NCI-H446 (cell line): ENCODE data around the gene RBMS2.
A peak's percentile ranks its signal among the peaks of the same experiment; 100 is the strongest.

Source experiments
- DNase-seq, 2 experiments: peaks; one replicate each; lab custom pipeline; 2025; lab: John Stamatoyannopoulos, UW

Gene RBMS2

DNA sequence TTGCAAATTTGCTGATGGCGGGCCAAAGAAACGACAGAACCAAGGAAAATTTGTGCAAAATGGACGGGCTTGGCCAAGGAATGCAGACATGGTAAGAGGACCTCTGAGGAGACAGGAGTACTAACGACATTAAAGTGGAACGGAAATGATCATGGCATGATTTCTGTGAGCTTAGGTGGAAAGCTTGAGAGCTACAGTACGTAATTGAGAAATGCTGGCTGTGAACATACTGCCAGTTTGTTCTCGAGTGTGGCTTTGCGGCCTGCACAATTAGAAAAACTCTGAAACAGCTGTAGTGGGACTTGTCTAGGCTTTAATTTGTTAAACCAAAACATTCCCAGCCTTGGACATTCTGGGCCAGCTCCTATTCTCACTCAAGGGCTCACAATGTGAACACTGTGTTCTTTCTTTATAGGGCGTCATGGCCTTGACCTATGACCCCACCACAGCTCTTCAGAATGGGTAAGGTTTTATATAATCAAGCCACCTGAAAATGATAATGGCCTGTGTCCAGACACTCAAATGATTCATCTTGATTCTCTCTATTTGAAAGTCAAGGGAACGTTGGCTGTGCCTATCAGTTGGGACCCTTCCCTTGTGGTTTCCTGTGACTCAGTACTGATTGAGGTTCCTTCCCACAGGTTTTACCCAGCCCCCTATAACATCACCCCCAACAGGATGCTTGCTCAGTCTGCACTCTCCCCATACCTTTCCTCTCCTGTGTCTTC is 60.0 kb downstream of the RBMS2 start:
- DNase-seq = no peak

DNA sequence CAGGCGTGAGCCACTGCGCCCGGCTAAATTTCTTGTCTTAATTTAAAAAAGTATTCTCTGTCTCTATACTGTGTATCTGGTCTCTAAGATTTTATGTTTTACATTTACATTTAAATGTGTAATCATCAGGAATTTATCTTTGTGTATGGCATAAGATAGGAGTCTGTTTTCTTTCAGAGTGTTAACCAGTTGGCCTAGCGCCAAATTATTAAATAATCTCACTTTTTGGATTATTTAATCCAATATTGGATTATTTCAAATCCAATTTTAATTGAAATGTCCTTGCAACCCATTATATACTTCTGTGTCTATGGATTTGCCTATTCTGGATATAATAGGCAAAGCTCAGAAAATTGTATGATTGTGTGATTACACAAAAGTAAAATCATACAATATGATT is 63.5 kb downstream of the RBMS2 start:
- DNase-seq = no peak

DNA sequence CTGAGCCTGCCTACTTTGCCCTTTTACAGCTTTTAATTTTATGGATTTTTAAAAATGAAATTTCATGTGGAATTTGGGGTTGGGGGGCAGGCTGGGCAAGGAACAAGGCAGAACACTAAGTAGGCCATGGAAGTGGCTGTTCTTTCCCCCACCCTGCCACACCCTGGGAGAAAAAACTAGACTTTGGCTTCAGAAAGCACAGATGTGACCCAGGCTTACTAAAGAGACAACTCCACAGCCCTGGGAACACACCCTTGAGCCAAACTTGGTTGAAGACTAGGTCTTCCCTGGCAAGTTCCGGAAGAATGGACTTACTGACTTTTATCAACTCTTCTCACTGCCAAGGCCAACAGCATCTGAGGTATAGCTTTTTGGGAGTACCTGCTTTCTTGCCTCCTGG is 68.2 kb downstream of the RBMS2 start:
- DNase-seq = no peak

DNA sequence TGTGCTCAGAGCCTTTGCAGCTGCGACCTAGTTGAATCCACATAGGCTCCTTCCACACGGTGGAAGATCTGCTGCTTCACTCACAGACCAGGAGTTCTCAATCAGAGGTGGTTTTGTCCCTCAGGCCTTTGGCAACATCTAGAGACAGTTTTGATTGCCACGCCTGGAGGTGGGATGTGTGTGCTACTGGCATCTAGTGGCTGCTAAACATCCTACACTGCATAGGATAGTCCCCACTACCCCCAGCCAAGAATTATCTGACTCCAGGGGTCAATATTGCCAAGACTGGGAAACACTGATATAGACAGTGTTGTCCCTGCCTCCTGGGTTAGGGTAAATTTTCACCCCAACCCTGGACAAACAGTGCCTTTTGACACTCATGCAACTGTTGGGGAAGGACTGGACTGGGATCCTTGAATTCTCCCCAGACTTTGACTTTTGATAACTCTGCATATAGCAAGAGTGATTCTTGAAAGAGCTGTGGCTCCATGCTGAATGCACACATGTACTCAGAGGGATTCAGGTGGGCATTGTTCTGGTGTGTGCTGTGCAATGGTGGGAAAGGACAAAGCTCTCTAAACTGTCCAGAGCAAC is 68.7 kb downstream of the RBMS2 start:
- peak in 1 of 2 experiments; percentile 6 for DNase-seq

DNA sequence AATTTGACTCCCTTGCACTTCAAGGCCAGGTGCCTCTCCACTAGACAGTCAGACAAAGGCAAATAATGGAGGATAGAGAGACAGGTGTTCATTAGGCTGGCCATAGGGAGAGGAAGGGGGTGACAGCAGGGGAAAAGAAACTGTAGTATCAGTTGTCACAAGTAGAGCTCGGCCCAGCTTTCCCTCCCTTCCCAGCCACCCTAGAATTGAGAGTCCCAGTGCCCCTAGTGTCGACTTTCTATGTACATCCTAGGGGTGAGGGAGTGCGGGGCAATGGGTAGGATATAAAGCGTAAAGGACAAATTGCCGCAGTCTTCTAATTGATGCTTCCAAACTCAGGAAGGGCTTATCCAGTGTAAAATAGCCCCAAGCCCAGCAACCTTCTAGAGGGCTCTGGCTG is 69.5 kb downstream of the RBMS2 start:
- DNase-seq = no peak

DNA sequence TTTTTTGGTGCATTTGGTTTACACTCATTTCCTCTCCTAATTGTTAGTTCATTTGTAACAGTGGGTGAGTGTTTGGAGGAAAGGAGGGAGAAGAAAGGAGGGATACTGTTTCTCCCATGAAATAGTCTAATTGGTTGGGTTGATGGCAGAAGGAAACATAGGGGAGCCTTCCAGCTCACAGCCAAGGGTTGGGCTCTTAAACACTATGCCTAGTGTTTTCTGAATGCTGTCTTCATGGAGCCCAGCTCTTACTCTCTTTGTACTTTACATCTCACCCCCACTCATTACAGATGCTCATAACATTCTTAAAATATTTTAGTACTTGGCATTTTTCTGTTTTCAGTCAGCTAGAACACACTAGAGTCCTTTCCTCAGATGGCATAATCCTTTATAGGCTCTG is 70.3 kb downstream of the RBMS2 start:
- no peak for DNase-seq

DNA sequence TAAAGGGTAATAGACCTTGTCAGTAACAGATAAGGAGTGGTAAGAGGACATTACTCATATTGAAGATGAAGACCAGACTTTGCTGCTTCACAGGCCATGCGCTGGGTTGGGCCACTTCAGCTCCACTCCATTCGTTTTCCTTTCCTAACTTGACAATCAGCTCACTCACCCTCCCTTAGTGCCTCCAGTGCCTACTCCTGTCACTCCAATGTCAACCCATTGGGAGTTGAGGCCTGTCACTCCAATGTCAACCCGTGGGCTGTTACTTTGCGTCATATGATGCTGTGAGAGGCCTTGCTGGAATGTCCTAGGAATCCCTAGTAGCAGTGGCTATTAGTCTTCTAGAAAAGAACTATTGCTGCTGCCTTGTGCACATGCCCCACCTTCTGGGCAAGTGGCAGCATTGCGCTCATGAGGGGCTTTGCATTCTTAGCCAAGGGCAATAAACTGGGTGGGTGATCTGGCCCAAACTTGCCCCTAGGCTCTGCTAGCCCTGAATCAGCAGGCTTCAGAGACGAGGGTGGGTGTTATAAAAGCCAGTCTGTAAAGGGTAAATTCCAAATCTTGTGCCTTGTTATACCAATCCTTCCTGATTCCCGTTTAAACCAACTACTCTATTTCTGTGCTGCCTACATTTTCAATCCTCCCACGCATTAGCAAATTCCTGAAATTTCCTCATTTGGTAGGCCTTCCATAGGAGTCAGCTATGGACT is 72.4 kb downstream of the RBMS2 start:
- peak; percentile 13 to 60 for DNase-seq

DNA sequence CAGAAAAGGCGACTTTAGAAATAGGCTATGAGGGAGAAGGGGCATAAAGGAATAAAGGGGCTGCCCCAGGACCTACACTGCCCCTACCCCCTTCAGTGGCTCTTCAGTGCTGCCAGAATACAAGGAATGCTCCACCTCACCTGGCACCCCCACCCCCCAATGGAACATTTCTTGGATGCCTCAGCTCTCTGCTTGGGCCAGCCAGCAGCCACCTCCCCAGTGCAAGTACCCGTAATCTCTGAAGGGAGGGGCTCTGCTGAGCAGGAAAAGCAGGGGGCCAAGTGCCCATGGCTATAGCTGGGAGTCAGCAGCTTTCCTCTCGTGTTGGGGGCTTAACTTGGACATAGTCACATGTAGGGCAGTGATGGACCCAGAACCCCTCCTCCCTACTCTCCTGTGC is 75.2 kb downstream of the RBMS2 start:
- DNase-seq = no peak

DNA sequence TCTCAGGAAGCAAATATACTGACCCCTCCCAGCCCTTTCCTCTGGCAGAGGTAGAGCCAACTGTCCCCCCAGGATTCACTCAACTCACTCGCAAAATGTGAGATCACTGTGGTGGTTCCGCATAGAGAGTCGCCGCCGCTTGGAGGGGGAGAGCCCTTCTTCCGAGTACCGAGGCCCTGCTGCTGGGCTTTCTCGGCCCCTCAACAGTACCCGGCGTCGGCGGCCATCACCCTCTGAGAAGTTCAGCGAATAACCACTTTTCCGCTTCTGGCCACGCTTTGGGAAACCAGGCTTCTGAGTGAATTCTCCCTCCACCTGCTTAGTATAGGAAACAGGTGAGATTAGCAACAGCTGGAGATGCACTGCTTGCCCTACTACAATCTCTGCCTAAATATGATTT is 77.4 kb downstream of the RBMS2 start:
- DNase-seq = no peak

DNA sequence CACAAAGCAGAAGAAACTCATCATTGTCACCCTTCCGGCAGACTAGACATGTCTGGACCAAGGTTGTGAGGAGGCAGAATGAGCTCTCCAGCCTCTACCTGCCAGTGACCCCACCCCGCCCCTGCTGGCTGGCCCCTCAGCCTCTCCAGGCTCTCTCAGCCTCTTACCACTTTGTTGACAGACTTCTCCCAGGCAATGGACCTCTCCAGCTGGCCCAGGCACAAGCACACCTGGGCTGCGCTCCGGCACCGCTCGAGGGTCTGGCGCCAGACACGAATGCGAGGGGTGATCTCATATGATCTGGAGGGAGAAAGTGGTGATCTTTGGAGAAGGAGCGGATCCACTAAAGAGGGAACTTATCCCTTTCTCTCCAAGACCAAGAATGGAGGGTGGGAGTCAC is 78.2 kb downstream of the RBMS2 start:
- no peak for DNase-seq

DNA sequence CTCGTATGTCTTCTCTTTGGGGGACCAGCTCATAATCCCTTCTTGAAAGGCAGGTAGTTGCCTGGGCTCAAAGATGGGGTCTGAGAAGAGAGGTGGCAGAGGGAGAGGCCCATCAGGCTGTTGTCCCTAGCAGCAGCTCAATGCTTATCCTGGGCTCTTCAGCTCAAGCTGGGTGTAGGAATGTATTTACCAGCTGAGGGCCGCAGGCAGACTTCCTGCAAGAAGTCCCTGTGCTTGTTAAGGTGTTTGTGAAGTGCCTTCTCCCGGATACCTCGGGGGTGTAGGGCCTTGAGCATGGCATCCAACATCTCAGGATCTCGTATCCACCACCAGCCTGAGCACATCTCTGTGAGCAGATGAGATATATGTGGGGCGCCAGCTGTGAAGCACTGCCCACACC is 79.1 kb downstream of the RBMS2 start:
- DNase-seq = no peak

DNA sequence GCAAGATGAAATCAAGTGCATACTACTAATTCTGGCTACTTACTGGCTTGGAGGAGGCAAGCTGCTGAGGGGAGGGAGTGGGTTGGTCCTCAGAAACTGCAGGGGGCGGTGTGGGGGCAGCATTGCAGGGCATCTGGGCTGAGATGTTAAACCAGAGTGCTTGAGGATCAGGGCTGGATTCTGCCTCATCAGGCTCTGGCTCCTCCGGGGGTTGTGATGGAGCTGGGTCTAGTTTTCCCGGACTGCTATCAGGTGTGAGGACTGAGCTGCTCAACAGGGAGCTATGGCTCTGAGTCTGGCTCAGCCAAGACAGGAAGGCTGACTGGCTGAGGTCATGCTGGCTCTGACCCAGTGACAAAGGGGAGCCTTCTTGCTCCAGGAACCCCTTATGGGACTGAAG is 79.9 kb downstream of the RBMS2 start:
- DNase-seq = no peak

DNA sequence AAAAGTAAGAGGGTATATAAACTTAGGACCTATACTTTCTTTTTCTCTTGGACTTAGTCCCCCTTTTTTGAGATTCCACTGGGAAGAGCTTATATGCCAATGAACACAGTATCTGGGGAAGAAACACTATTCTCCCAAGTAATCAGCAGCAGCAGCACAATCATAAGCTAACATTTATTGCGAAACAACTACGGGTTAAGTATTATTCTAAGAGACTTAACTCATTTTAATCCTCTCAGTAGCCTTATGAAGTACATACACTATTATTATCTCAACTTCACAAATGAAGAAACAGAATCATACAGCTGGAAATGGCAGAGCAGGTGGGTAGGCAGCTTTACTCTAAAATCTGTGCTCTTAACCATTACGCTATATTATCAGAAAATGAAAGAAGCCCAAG is 80.6 kb downstream of the RBMS2 start:
- DNase-seq = no peak

DNA sequence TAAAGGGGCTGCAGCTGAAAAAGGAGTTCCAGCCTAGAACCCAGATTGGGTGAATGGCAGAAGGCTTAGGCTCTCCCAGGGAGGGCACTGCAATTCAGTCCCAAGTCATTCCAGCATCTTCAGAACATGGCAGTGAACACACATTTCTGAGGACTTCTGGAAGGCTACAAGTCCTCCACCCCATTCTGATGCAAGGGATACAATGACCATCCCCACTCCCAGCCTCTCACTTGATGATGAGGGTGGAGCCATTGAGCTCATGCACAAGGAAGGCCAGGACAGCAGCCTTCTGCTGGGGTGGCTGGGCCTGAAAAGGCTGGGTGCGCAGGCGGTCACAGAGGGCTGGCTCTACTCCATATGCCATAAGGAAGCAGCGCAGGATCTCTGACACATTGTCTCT is 82.7 kb downstream of the RBMS2 start:
- no peak for DNase-seq

DNA sequence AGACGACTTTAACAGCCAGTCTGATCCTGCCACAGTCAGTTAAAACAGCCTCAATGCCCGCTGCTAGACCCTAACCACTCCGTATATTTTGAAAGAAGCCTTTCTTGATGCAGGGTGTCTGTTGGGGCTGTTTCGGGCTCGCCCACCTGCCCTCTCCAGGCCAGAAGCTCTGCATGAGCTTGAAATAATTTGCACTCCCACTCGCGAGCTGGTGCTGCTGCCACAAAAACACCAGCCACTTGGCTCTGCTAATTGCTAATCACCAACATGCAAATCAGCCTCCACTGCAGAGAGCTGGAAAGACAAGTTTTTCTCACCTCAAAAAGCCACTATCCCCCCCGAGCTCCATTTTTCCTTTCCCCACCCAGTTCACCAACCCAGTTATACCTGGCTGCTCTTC is 93.0 kb downstream of the RBMS2 start:
- DNase-seq = no peak

DNA sequence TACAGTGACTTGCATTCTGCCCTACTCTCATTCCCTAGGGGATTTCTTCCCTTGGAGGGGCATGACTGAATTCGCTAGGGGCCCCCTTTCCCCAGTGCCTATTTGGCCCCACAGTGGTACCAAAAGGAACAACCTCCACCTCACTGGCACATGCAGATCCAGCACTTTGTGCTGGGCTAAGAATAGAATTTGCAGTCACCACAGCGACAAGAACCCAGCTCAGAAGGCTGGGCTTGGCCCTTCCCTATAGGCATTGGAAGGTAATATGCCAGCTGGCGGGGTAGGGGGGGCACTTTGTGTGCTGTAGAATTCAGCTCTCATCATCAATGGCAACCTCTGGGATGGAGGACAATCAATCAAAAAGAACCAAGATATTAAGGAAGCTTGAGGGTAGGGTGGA is 94.6 kb downstream of the RBMS2 start:
- no peak for DNase-seq

DNA sequence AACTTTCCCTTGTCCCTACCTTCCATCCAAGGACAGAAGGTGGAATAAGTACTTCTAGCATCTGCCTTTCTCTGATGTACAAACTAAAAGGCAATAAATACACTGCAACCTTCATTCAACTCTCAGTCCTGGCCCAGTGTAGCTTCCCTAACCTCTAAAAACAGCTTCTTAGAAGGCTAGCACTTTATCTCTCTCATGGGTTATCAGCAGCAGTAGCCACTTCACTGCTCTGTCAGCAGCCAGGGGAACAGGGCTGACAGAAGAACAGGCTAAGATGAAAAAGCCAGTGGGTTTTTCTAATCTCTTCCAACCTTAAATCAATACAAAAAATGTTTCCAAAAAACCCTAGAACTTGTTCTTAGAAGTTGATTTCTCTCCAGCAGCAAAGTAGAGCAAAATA is 95.3 kb downstream of the RBMS2 start:
- DNase-seq = no peak

DNA sequence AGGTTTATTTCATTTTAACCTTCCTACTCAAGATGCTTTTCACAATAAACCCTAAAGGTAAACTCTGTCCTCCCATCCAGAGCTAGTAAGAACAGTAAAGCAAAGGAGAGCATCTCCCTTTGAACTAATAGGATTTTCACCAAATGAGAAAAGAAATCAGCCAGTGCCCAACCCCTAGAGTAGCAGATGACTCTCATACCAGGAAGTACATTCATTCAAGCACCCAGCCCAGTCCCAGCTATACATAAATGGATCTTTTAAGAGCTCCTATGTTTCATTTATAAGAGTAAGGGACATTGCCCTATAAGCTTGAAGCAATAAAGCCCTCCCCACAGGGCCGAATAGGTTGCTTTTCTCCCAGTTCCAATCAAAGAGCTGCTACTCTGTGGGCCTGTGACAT is 100.9 kb downstream of the RBMS2 start:
- no peak for DNase-seq

DNA sequence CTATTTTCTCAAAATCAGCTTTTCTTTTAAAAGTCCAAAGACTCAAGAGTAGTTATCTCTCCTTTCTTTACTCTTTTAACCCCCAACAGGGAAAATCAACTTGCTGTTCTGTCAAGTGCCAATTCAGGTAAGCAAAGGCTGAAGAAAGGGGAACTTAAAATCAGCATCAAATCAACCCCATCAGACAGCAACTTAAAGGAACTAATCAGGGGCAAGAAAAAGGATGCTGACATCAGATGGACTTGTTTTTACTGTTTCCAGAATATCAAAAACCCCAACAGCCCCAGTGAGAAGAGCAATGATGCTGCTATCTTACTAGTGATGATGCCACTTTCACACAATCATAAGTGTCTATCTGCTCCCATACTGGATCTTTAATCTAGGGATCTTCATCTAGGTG is 105.1 kb downstream of the RBMS2 start:
- no peak for DNase-seq

DNA sequence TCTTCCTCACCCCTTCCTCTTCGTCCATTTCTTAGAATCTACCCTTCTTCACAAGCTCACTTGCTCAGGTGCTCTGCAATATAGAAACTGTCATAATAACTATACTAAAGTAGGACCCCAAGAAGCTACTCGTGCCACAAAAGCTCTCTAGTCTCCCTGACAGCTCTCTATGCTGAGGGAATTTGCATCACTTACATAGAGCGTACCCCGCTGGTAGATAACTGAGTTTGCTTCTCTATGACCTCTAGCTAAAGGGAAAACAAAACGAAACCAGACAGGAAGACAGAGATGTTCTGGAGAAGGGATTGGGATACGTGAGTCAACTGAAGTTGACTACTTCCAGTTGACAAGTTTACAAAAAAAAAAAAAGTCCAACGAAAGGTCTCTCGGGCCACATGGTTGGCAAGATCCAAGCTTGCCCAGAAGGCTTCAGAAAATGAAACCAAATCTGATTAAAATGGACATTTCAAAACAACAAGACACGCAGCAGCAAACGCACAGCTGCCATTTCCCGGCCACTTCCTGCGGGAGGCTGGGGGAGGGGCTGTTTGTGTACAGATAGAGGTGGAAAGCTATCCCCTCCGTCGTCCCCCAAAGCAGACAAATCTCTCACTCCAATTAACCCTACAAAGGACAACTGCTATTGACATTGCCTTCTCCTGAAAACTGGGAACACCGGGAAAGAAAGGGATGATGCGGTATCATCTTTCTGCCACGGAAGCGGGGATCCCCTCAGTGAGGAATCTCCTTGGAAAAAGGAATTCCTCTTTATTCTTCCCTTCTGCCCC is 107.2 kb downstream of the RBMS2 start:
- DNase-seq = no peak

DNA sequence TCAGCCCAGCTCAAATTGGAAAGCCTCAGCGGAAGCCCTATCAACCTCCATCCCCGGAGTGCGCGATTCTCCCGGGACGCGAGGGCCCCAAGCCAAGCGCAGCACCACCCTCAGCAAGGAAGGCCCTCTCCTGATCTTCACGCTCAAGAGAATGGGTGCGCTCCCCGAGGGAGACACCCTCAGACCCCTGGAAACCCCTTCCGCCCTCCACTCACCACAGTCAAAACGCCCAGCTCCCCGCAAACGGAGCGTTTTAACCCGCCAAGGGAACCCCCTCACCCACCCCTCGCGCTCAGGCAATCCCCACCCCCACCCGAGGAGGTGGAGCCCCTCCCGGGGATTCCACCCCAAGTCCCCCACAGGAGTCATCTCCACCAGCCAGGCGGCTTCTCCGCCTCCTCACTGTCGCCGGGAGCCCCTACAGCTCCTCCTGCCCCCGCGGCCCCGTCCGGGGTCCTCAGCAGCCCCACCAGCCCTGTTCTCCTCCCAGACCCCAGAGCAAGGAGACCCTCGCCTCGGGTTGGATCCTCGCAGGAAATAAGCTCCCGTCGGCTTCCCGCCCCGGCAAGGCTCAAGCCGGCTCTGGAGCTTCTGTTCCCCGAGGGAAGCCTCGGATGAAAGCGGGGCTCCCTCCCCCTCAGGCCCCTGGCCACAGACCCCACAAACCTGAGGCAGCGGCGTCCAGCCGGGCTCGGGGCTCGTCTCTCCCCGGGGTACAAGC is 108.0 kb downstream of the RBMS2 start:
- DNase-seq = no peak

DNA sequence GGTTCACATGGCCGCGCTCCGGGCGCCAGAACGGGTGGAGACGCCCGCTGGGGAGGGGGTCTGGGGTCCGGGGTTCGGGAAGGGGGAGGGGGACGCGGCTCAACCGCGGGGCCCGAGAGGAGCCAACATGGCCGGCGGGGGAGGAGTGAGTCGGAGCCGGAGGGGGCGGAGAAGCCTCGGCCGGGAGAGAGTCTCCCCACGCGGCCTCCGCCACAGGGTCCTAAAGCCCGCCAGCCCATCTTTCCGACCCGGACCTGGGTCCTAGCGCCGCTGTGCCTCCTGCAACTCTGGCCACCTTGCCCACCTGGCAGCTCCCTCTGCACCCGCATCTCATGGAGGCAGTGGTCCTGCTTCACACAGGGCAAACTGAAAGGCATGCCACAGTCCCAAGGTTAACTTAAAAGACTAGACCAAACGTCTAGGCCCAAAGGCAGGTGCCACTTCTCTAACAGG is 108.6 kb downstream of the RBMS2 start, which contains the start of gene BAZ2A:
Gene BAZ2A (minus strand): TSS at position 147 of the 453 bp plus-strand sequence. CDS start 12,796 bp downstream, outside the sequence.
- peak in 1 of 2 experiments; percentile 76 for DNase-seq
